Activated effector memory CD4-positive, alpha-beta T cell treated with Interleukin-2 at 50 U/mL for 16 hours (primary cell): ENCODE data around the gene HNRNPA2B1.
"Not testable (repeated sequence)": the region's sequence is repeated elsewhere in the genome, so short reads cannot be mapped to it uniquely, and the experiment has no call there.

Experiments used
- DNase-seq: peaks from one replicate; pipeline ENCODE4 v3.0.0-alpha.2; 2020

Gene HNRNPA2B1

DNA sequence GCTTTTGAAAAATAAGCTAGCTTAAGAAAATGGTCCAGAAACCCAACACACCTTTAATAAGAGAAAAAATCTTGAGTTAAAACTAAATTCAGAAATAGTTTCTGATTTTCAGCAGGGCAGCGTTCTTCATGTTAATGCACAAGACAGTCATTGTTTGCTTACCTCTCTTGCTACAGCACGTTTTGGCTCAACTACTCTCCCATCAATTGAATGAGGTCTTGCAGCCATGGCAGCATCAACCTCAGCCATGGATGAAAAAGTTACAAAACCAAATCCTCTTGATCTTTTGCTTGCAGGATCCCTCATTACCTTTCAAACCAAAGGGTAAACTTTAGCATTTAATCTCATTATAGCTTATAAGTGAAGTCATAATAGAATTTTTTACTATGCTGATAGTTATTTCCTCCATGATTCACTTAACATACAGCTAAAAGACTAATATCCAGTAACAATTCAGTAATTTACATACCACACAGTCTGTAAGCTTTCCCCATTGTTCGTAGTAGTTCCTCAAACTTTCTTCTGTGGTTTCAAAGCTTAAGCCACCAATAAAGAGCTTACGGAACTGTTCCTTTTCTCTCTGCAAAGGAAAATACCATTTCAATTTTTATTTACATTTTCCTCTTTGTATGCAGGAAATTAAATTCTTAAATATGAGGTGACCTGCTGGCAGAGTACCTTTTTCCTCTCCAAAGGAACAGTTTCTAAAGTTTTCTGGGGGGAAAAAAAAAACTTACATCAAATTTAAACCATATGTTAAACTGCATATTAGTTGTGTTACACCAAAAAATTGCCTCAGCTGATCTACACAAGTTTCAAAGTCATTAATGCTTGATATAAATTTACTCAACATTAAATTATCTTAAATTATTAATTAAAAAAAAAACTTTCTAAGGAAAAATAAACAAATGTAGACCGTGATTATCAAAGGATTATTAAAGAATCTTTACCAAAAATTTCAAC is 3.1 kb downstream of the HNRNPA2B1 start:
- no peak for DNase-seq

DNA sequence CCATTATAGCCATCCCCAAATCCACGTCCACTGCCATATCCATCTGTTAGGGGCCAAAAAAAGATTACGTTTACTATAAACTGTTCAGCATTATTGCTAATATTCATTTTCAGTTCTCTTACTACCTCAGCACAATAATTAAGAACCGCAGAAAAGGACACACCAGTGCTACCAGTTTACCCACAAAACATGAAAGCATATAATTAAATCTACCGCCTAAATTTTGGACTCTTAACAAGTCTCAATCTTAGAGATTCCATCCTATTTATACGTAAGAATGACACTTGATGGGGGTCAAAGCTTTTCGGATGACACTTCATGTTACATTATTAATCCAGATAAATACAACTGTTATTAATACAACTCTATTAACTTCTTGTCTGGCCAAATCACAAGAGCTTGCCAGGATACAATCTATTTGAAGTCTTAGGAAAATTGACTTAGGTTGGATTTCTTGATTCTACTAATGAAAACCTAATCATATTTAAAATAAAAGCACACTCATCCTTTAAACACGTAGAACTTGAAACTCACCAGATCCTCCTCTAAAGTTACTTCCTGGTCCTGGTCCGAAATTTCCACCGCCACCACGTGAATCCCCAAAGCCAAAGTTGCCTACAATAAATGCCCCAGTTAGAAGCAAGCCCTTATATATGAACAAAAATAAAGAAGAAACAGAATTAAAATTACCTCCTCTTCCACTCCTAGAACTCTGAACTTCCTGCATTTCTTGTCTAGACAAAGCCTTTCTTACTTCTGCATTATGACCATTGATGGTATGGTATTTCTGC is 4.5 kb downstream of the HNRNPA2B1 start:
- no peak for DNase-seq

DNA sequence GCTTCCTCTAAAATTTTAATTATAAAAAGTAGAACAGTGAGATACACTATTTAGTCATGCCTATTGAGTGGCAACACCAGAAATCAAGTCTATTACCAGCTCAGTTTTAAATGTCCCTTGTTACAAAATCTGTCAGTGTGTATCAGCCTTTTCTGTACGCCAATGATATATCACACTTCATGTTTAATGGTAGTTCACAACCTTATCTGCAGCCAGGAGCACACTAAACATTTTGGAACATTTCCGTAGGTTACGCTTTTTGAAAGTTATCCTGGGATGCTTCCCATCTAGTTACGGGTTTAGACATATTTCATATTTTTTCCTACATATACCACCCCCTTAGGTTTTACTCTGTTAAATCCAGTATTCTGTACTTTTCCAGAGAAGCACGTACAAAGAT is 5.4 kb downstream of the HNRNPA2B1 start:
- no peak for DNase-seq

DNA sequence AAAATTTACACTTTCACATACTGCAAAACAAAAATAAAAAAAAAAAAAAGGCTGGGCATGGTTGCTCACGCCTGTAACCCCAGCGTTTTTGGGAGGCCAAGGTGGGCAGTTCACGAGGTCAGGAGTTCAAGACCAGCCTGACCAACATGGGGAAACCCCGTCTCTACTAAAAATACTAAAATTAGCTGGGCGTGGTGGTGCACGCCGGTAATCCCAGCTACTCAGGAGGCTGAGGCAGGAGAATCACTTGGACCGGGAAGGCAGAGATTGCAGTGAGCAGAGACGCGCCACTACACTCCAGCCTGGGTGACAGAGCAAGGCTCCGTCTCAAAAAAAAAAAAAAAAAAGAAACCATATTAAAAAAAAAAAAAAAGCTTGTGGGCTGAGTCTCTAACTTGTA is 5.8 kb downstream of the HNRNPA2B1 start:
- DNase-seq = not testable (repeated sequence)

DNA sequence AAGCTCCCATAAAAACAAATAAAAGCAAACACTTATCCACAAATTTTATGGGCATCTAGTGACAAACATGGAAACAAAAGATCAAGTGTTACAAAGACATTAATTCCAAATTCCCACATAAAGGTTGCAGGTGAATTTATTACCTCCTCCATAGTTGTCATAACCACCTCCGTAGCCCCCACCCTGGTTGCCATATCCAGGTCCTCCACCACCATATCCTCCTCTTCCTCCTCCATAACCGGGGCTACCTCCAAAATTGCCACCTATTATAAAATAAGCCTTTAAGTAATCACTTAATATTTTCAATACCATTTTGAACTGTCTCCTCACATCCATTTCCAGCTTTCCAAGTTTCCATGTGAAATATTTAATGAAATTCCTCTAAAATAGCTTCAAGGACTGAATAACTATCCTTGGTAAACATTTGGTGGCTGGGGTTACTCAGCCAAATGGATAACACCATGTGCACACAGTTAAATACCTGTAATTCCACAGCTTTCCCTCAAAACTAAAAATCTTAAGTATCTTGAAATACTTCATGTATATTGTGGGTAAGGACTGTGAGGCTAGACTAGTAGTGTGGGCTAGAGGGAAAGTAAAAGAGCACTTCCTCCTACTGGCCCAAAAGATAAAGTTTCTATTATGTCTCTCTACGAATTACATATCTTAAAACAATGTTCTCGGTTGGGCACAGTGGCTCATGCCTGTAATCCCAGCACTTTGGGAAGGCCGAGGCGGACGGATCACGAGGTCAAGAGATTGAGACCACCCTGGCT is 6.9 kb downstream of the HNRNPA2B1 start:
- DNase-seq = no peak

DNA sequence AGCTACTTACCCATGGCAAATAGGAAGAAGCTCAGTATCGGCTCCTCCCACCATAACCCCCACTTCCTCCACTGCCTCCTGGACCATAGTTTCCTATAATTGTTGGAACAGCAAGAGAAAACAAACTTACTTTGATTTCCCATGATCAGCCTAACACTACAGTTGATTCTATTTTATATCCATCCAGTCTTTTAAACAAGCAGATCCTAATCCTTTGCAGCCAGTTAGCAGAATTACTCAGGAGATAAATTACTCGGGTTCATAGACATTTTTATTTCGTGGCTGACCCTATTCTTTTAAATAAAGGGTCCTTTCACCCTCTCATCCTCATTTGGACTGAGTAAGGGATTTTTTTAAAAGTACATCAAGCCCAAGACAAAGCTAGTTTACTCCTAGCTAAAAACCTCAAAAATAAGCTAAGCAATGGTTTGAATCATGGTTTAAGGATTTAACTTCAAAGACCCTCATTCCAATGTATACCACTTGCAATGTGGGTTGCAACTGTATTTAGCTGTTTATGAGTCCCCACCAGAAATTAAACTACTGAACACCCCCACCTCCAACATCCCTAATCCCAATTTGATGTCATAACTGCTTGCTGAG is 8.0 kb downstream of the HNRNPA2B1 start:
- DNase-seq = no peak

DNA sequence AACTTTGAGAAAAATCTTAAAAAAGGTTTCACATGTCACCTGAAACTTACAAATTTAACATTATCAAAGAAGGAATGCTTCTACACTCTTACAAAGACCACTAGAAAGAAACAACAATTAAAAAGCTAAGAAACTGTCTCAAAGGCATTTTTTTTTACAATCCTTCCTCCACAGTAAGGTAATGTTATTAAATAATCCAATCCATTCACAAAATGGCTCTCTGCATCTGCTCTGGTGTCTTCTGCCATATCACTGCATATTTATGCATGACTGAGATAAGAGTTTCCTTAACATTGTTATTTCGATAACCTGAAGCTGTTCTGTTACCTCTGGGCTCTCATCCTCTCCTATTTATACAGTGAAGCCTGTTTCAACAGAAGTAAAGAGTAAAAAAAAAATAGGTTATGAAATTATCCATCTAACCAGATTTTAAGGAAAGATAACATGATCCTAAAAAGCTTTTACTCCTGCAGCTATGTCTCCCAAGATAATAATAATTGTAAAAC is 8.5 kb downstream of the HNRNPA2B1 start:
- DNase-seq = no peak

DNA sequence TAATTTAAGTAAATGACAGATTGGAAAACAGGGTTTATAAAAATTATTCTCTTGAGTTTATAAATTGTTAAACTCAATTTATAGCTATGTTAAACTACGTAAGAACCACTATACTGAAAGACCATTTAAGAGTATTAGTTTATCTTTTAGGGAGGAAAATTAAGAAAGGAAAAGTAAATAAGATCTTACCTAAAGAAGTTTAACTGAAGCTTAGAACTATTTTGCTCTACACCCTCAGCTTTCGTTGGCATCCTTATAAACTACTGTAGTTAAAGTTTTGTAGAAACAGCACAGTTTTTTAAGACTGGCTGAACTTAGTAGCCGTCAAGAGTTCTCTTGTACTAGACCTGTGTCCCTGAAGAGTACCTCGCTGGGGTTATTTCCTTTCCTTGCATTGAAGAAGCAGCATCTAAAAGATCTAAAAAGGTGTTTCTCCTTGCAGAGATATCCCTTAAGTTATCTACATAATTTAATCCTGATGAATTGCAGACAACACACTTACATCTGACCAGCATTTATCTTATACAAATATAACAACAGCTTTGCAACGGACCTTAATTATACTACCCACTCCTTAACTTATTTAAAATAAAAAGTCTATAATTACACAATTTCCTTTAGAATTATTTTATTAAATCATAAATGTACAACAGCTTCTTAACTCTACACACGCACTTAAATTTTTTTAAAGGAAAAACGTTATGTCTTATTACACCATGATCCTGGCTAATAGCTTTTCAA is 9.1 kb downstream of the HNRNPA2B1 start:
- DNase-seq = no peak

DNA sequence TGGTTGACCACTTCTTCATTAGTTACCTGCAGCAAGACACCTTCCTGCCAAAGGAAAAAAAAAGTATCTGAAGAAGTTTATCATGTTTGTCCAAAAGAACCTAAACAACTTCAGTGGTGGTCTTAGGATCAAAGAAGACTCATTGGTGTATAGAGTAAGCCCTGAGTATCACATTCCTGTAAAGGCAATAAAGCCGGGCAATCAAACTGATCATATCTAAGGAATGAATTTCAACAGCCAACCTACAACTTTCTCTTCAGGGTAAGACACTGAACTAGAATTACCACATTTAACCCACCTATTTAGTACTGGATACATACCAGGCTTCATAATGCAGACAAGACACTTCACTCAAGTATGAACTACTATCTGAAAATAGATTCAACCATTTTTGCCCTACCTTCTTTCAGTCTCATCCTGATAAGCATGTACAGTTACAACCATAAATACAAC is 10.1 kb downstream of the HNRNPA2B1 start:
- DNase-seq = no peak

DNA sequence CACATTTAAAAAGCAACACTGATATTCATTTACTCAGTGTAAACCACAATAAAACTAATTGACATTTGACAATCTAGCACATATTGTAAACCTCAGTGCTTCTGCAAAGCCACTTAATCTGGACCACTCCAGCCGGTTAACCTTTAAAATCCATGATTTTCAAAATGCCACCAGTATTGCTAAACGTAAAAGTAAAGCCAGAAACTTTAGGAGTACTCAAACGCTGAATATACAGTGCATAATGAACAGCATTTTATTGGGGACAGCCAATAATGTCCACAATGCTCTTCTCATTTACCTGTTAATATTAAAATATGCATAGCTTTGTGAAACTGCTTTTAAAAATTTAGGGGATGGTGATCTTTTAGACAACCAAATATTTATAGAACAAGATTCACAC is 10.8 kb downstream of the HNRNPA2B1 start:
- DNase-seq = no peak

DNA sequence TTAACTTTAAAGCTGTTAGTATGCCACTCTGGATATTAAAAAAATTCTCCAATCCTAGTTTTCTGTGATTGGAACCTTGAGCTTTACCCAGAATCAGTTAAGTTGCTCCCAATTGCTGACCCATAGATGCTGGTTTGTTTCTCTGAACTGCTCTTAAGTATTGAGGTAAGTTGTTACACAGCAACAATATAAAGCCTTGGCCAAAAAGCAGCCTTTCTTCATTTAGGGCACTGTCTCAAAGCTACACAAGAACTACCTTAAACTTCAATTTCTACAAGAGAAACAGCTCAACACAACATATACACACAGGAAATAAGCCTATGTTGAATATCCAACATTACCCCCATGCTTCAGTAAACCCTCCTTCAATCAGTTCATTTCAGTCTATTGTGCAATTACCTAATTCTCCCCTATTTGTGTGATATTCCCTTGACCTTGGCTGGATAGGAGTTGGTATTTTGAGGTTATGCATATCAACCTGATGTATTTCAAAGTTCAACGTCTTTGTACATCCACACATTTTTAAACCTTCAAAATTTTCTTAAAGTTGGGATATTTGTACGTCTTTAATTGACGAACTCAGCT is 11.5 kb downstream of the HNRNPA2B1 start:
- DNase-seq = no peak

DNA sequence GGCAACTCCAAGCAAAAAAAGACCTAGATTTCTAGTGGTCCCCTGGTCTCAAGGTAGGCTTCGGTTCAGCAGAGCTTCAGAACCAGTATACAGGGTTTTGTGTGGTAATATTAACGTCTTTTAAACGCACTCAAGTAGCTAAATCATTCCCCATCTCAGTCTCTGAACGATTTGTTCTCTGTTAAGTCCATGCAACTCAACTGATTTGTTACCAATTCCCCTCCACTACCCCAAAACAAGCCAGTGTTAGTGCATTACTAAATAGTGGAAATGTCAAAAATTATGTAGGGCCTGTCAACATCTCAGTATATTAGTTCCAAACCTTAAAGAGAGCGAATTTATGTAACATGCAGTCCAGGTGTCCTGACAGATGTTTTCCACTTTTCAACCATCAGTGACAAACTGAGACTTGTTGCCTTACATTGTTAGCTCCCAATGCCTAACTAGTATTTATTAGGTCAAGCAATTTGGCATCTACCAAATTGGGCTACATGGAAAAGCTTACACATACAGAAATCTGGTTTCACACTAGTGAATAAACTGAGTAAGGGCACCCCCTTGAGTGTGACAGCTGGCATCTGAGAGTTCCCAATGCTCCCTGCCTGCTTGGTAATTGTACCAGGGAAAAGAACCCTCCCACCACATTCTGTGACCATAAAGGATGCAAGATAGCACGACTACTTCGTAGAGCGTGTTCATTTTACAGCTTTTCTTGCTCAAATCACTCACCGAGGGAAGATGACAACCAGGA is 12.2 kb downstream of the HNRNPA2B1 start:
- no peak for DNase-seq

DNA sequence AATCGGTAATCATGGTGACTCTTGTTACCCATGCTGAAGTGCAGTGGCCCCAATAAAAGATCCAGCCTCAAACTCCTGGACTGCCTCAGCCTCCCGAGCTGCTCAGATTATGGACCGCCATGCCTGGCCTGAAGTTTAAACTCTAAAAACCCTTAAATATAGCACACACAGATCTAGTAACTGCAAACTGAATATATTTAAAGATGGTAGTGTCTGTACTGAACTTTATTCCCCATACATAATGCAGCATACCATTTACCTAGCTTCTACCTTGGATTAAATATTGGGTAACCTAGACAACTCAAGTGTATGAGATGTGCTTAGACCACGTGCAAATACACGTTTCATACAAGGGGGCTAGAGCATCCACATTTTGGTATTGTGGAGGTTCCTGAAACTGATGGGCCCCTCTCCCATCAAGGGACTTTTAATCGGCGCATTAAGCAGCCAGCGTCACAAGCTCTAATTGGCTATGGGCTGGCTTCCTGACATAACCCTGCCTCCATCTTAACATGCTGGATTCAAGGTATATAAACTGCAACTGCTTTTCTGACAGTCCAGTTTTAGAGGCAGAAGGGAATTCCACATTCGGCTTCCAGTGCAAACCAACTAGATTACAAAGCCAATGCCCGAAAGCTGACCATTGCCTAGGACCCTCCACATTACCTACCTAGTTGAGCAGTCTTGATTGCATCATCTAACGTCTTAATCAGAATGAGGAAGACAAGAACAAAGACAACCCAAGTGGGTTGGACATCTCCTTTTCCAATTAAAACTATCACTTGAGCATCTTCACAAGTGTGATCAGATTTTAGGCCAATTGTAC is 13.0 kb downstream of the HNRNPA2B1 start:
- no peak for DNase-seq

DNA sequence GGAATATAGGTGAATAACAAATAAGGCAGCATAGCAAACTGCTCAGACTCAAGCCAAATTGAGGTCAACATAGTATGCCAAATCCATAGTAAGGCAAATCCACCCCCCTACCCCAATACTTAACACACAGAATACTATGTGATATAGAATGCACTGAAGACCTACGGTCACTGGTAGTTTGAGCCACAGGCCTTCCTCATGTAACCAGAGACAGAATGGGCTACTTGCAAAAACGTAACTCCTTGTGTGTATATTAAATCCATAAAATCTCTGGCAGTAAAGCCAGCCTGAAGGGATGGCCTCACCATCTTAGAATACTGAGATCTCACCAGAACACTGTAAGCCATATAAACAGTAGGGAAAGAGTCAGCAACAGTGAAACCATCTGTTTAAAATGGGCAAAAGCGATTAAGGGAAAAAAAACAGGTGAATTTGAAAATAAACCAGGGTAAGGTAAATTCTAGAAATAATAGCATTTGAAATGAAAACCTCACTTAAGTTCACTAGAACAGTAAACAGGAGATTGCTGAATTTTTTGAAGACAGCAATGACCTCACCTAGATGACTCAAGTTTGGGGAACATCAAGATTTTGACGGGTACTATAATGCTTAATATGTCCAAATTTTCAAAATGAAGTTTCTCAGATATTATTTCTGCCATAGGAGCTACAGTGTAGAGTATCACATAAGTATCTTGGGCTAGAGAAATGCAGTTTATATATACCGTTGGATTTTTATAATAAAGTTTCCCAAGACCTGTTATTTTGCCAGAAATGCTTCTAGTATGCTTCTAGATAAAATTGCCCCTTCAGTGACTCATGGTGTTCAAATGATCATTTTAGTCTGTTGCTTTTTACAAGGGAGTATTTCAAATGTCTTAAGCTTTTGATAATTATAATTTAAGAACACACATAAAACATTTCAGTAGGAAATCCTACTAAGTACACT is 13.9 kb downstream of the HNRNPA2B1 start:
- no peak for DNase-seq

DNA sequence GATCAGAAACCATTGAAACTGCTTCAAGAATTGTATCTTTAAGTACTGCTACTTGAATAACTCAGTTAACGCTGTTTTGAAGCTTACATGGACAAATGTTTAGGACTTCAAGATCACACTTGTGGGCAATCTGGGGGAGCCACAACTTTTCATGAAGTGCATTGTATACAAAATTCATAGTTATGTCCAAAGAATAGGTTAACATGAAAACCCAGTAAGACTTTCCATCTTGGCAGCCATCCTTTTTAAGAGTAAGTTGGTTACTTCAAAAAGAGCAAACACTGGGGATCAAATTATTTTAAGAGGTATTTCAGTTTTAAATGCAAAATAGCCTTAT is 14.7 kb downstream of the HNRNPA2B1 start:
- DNase-seq = no peak

DNA sequence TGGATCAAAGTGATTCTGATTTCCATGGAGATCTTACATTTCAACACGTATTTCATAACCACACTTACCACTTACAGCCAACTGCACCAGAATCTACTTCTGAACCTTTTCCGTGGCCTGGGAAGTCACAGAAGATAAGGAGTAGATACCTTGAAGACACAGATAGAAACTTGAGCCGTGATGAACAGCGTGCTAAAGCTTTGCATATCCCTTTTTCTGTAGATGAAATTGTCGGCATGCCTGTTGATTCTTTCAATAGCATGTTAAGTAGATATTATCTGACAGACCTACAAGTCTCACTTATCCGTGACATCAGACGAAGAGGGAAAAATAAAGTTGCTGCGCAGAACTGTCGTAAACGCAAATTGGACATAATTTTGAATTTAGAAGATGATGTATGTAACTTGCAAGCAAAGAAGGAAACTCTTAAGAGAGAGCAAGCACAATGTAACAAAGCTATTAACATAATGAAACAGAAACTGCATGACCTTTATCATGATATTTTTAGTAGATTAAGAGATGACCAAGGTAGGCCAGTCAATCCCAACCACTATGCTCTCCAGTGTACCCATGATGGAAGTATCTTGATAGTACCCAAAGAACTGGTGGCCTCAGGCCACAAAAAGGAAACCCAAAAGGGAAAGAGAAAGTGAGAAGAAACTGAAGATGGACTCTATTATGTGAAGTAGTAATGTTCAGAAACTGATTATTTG is 15.3 kb downstream of the HNRNPA2B1 start:
- no peak for DNase-seq

DNA sequence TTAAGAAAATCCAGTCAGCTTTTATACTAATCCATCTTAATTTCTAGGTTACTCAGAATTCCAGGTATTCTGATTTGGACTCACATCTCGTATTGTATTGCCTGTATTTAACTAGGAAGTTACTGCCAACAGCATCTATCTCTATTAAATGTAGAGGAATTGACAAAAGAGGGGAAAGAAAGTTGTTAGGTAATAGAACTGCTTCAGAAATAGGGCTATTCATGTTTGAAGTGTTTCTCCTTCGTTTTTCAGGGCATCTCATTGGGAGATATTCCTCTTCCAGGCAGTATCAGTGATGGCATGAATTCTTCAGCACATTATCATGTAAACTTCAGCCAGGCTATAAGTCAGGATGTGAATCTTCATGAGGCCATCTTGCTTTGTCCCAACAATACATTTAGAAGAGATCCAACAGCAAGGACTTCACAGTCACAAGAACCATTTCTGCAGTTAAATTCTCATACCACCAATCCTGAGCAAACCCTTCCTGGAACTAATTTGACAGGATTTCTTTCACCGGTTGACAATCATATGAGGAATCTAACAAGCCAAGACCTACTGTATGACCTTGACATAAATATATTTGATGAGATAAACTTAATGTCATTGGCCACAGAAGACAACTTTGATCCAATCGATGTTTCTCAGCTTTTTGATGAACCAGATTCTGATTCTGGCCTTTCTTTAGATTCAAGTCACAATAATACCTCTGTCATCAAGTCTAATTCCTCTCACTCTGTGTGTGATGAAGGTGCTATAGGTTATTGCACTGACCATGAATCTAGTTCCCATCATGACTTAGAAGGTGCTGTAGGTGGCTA is 16.1 kb downstream of the HNRNPA2B1 start:
- DNase-seq = not testable (repeated sequence)
